Coronary artery (tissue), 2 donors: ENCODE results near the gene RAB26.

Experiments used
- DNase-seq: peaks from one replicate; pipeline ENCODE4 v3.0.0-alpha.2; 2017; ENCODE audit warnings: low spot score
- H3K27ac ChIP-seq, 2 donors: fragments of 200-600 bp; sonication (generic); one replicate each; pipeline ENCODE4 v1.5.1; 2016 to 2019
- H3K4me3 ChIP-seq: fragments of 200-600 bp; sonication (generic); 2 replicates; pipeline ENCODE4 v1.5.1; 2016; ENCODE audit warnings: mild to moderate bottlenecking, moderate library complexity
- CTCF ChIP-seq: fragments of 200-600 bp; sonication (generic); IDR thresholded peaks from one replicate; pipeline ENCODE4 v1.5.1; 2019; ENCODE audit warnings: antibody characterized with exemption

RAB26 gene

GRCh38 chr16:2180461-2180860, 32.0 kb downstream of the RAB26 start:
- TF ChIP-seq CTCF, result no peak
- no peak overlapping the region for H3K4me3 ChIP-seq
- DNase-seq, result no peak
- H3K27ac ChIP-seq, result no peak overlapping the region

- DNase-seq, result no peak
- no peak overlapping the region for H3K4me3 ChIP-seq
- TF ChIP-seq CTCF, result no peak
These were observed 32.8 kb downstream of the RAB26 start for GRCh38 chr16:2180962-2181923.

GRCh38 chr16:2181952-2182351, 33.5 kb downstream of the RAB26 start:
- TF ChIP-seq CTCF, result no peak
- no peak for DNase-seq
- Histone ChIP-seq H3K27ac (no peak overlapping the region), H3K4me3 (no peak overlapping the region)

More at GRCh38 chr16:2180962-2181923, 32.8 kb downstream of the RAB26 start:
- H3K27ac ChIP-seq, result no peak overlapping the region

GRCh38 chr16:2183671-2184070, 35.2 kb downstream of the RAB26 start:
- no peak for DNase-seq
- H3K27ac ChIP-seq, result no peak overlapping the region
- no peak for TF ChIP-seq CTCF
- H3K4me3 ChIP-seq, result no peak overlapping the region

- Histone ChIP-seq H3K4me3 (no peak overlapping the region), H3K27ac (no peak overlapping the region)
- no peak for TF ChIP-seq CTCF
- no peak for DNase-seq
These were observed 35.9 kb downstream of the RAB26 start for GRCh38 chr16:2184346-2184745.

GRCh38 chr16:2184962-2185361, 36.5 kb downstream of the RAB26 start:
- TF ChIP-seq CTCF, result no peak
- Histone ChIP-seq H3K4me3 (no peak overlapping the region), H3K27ac (no peak overlapping the region)
- no peak for DNase-seq

GRCh38 chr16:2186064-2186463, 37.6 kb downstream of the RAB26 start:
- Histone ChIP-seq H3K27ac (no peak overlapping the region), H3K4me3 (no peak overlapping the region)
- TF ChIP-seq CTCF, result no peak
- no peak for DNase-seq
